ENCODE data around the gene RABEP1.

- TF ChIP-seq, protein P1, sequence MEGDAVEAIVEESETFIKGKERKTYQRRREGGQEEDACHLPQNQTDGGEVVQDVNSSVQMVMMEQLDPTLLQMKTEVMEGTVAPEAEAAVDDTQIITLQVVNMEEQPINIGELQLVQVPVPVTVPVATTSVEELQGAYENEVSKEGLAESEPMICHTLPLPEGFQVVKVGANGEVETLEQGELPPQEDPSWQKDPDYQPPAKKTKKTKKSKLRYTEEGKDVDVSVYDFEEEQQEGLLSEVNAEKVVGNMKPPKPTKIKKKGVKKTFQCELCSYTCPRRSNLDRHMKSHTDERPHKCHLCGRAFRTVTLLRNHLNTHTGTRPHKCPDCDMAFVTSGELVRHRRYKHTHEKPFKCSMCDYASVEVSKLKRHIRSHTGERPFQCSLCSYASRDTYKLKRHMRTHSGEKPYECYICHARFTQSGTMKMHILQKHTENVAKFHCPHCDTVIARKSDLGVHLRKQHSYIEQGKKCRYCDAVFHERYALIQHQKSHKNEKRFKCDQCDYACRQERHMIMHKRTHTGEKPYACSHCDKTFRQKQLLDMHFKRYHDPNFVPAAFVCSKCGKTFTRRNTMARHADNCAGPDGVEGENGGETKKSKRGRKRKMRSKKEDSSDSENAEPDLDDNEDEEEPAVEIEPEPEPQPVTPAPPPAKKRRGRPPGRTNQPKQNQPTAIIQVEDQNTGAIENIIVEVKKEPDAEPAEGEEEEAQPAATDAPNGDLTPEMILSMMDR (IDR thresholded peaks at IDR 0.05 in 4 of 5, conservative IDR thresholded peaks at IDR 0.05 in 1 of 5), result no peak
- TF ChIP-seq POLR2A (IDR thresholded peaks at IDR 0.05), result no peak
Measured at GRCh38 chr17:5425826-5426225, 143.7 kb downstream of the RABEP1 start.

Data from gastrocnemius medialis (tissue), 4 donors.